Parathyroid adenoma (tissue), 2 donors: ENCODE results near the gene ADORA1.
A peak's percentile ranks its signal among the peaks of the same experiment; 100 is the strongest.

Experiments used
- H2AFZ ChIP-seq: fragments of 300-600 bp; sonication (generic); one replicate; pipeline ENCODE4 v1.7.0; 2017; ENCODE audit warnings: antibody characterized with exemption, mild to moderate bottlenecking
- H3K27ac ChIP-seq: fragments of 300-600 bp; sonication (generic); one replicate; pipeline ENCODE4 v1.7.0; 2017
- H3K27me3 ChIP-seq: fragments of 300-600 bp; sonication (generic); one replicate; pipeline ENCODE4 v1.7.0; 2017; ENCODE audit warnings: low read length; ENCODE audit not compliant: control insufficient read depth, insufficient read depth
- H3K36me3 ChIP-seq: fragments of 300-600 bp; sonication (generic); one replicate; pipeline ENCODE4 v1.7.0; 2017; ENCODE audit warnings: low read length; ENCODE audit not compliant: control insufficient read depth, insufficient read depth
- H3K4me1 ChIP-seq: fragments of 300-600 bp; sonication (generic); one replicate; pipeline ENCODE4 v1.7.0; 2017; ENCODE audit warnings: control low read depth
- H3K4me2 ChIP-seq: fragments of 300-600 bp; sonication (generic); one replicate; pipeline ENCODE4 v1.7.0; 2017; ENCODE audit warnings: low read length
- H3K4me3 ChIP-seq: fragments of 300-600 bp; sonication (generic); one replicate; pipeline ENCODE4 v1.7.0; 2017; ENCODE audit warnings: low read depth, low read length
- H3K79me2 ChIP-seq: fragments of 300-600 bp; sonication (generic); one replicate; pipeline ENCODE4 v1.7.0; 2017; ENCODE audit warnings: control low read depth
- H3K9ac ChIP-seq: fragments of 300-600 bp; sonication (generic); one replicate; pipeline ENCODE4 v1.7.0; 2017; ENCODE audit warnings: mild to moderate bottlenecking
- H3K9me3 ChIP-seq: fragments of 300-600 bp; sonication (generic); one replicate; pipeline ENCODE4 v1.7.0; 2017; ENCODE audit warnings: low read length; ENCODE audit not compliant: control insufficient read depth
- CTCF ChIP-seq: fragments of 300-600 bp; sonication (generic); IDR thresholded peaks from one replicate; pipeline ENCODE4 v1.7.0; 2017; ENCODE audit warnings: antibody characterized with exemption, mild to moderate bottlenecking
- donor health status: primary hyperparathyroidism.

ADORA1 gene

GRCh38 chr1:203117611-203118575 is 9.6 kb upstream of the ADORA1 start:
- Histone ChIP-seq H3K36me3 (no peaks in the 10 kb centered on the region), H3K27me3 (peaks cover 3% of the 10 kb centered on the region), H3K27ac (no peak overlapping the region), H3K4me2 (no peak overlapping the region), H3K9ac (no peak overlapping the region), H3K9me3 (no peaks in the 10 kb centered on the region), H3K79me2 (no peaks in the 10 kb centered on the region), H3K4me1 (no peaks in the 10 kb centered on the region), H3K4me3 (no peak overlapping the region), H2AFZ (no peak overlapping the region)
- TF ChIP-seq CTCF = peak; percentile 64

DNA sequence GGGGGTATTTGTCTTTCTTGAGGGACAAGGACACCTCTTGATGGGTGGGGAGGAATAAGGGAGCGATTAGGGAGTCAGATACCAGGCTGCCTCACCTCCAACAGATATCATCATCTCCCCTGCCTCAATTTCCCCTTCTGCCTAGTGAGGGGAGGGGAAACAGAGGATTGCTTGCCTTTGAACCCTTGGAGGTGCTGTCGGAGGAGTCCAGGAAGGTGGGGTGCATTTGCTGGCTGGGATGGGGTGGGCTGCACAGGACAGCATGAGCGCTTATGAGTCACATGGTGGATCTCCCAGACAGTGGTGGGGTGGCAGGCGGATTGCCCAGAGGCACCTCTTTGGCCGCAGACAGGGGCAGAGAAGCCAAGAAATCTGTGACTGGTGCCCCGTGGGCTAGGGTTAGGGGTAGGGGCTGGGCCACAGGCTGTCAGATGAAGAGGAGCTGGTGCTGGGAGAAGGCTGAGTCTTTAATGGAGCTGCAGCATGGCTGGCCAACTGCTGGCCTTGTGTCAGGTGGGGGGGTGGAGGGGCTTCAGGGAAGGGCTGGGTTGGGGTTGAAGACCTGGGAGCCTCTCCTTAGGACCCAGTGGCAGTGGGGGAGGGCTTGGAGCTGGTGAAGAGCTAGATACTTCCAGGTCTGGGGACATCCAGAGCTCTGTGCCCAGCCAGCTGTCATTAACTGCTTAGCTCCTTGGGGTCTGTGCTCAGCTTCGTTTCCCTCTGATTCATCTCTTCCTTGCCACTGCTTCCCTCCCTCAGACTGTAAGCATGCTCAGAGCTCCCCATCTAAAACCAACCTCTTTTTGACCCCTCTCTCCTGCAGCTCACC is 7.0 kb upstream of the ADORA1 start:
- Histone ChIP-seq H3K4me1 (no peaks in the 10 kb centered on the region), H3K4me2 (no peak overlapping the region), H2AFZ (no peak overlapping the region), H3K9me3 (no peaks in the 10 kb centered on the region), H3K9ac (no peak overlapping the region), H3K36me3 (no peaks in the 10 kb centered on the region), H3K4me3 (no peak overlapping the region), H3K27me3 (peaks cover 3% of the 10 kb centered on the region), H3K79me2 (no peaks in the 10 kb centered on the region), H3K27ac (no peak overlapping the region)
- TF ChIP-seq CTCF = no peak

DNA sequence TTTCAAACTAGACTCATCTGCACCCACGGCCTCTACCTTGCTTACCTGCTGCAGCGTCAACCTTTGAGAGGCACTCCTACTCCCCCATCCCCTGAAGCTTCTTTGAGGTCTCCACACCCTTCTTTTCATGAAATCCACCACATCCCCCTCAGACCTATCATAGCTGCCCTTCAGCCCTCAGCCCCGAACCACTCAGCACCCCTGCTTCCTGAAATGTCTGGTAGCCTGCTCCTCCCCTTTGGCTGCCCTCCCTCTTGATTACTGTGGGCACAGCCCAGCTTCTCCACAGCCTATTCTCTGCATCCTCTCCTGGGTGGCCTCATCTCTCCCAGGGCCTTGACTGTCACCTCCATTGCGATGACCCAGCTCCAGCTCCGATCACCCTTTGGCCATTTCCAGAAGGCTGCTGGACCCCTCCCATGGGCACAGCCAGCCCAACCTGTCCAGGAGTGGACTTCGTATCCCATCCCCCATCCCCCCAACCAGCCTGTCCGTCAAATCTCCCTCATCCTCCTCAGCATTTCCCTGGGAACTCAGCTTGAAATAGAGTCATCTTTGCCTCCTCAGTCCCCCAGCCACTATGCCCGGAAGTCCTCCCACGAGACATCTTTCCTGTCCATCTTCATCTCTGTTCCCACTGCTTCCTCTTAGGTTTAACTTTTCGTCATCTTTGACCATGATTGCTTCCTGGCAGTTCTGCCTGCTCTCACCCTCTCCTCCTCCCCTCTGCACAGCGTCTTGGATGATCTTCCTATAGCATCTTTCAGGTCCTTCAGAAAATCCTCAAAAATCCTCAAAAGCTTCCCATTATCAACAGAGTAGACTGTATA is 6.1 kb upstream of the ADORA1 start:
- Histone ChIP-seq H2AFZ (no peak overlapping the region), H3K36me3 (no peaks in the 10 kb centered on the region), H3K27ac (no peak overlapping the region), H3K4me3 (no peak overlapping the region), H3K9me3 (no peaks in the 10 kb centered on the region), H3K9ac (no peak overlapping the region), H3K4me1 (peaks cover under 1% of the 10 kb centered on the region), H3K27me3 (peaks cover 3% of the 10 kb centered on the region), H3K4me2 (no peak overlapping the region), H3K79me2 (no peaks in the 10 kb centered on the region)
- no peak for TF ChIP-seq CTCF

GRCh38 chr1:203122159-203122558 is 5.4 kb upstream of the ADORA1 start:
- Histone ChIP-seq H3K4me1 (peaks cover 4% of the 10 kb centered on the region), H3K27me3 (peaks cover 3% of the 10 kb centered on the region), H3K4me2 (no peak overlapping the region), H3K4me3 (no peak overlapping the region), H3K9me3 (no peaks in the 10 kb centered on the region), H2AFZ (no peak overlapping the region), H3K27ac (no peak overlapping the region), H3K79me2 (no peaks in the 10 kb centered on the region), H3K9ac (no peak overlapping the region), H3K36me3 (no peaks in the 10 kb centered on the region)
- TF ChIP-seq CTCF = no peak
